ENCODE measurements around the gene POLH. TPM values are rescaled to one million over a fixed set of nuclear protein-coding genes. Genes with fewer than 3 reads are reported as not detected.
A peak's percentile ranks its signal among the peaks of the same experiment; 100 is the strongest.

The POLH gene
- total RNA-seq, 1 donor from 2014 or later, result 22.2 TPM

DNA sequence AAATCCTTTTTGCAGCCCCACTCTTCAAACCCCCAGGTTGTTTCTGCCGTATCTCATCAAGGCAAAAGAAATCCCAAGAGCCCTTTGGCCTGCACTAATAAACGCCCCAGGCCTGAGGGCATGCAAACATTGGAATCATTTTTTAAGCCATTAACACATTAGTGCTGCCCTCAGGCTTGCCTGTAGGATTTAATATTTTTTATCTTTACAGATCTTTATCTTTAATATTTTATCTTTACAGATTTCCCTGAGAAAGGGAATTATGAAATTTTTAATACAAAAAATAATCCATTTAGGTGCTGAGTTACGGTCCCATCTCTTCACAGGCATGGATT, 38.4 kb downstream of the POLH start:
- DNase-seq (ENCODE audit: low read depth, low spot score), result no peak
- no peaks in the 10 kb centered on the region for H3K4me1 Mint-ChIP-seq
- H3K36me3 Mint-ChIP-seq (ENCODE audit: low read depth), result no peaks in the 10 kb centered on the region
- TF ChIP-seq, protein P1, sequence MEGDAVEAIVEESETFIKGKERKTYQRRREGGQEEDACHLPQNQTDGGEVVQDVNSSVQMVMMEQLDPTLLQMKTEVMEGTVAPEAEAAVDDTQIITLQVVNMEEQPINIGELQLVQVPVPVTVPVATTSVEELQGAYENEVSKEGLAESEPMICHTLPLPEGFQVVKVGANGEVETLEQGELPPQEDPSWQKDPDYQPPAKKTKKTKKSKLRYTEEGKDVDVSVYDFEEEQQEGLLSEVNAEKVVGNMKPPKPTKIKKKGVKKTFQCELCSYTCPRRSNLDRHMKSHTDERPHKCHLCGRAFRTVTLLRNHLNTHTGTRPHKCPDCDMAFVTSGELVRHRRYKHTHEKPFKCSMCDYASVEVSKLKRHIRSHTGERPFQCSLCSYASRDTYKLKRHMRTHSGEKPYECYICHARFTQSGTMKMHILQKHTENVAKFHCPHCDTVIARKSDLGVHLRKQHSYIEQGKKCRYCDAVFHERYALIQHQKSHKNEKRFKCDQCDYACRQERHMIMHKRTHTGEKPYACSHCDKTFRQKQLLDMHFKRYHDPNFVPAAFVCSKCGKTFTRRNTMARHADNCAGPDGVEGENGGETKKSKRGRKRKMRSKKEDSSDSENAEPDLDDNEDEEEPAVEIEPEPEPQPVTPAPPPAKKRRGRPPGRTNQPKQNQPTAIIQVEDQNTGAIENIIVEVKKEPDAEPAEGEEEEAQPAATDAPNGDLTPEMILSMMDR (conservative IDR thresholded peaks at IDR 0.05), result no peak
- H3K27me3 Mint-ChIP-seq (ENCODE audit: low read depth), result no peaks in the 10 kb centered on the region
- H3K4me3 Mint-ChIP-seq, result no peak overlapping the region
- H3K27ac Mint-ChIP-seq (ENCODE audit: unreplicated experiment), result no peak overlapping the region
- H3K9me3 Mint-ChIP-seq, result no peaks in the 10 kb centered on the region

DNA sequence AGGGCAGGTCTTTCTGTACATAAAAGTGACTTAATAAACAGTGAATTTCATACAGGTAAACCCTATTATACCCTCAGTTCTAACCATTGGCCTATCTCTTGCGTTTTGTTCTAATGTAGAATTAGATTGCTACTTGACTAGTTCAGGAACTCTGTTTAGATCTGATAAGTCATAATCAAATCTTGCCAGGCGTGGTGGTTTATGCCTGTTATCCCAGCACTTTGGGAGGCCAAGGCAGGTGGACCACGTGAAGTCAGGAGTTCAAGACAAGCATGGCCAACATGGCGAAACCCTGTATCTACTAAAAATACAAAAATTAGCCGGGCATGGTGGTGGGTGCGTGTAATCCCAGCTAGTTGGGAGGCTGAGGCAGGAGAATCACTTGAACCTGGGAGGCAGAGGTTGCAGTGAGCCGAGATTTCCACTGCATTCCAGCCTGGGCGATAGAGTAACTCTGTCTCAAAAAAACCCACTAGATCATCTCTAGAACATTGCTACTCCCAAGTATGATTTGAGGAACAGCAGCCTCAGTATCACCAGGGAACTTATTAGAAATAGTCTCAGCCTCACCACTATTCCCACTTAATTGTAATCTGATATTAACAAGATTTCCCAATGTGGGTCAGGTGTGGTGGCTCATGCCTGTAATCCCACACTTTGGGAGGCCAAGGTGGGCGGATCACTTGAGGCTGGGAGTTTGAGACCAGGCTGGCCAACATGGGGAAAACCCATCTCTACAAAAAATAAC, 40.9 kb downstream of the POLH start:
- Mint-ChIP-seq H3K4me1 (no peaks in the 10 kb centered on the region), H3K27me3 (ENCODE audit: low read depth) (no peaks in the 10 kb centered on the region), H3K9me3 (no peaks in the 10 kb centered on the region), H3K36me3 (ENCODE audit: low read depth) (no peaks in the 10 kb centered on the region), H3K4me3 (no peak overlapping the region), H3K27ac (ENCODE audit: unreplicated experiment) (no peak overlapping the region)
- no peak for DNase-seq (ENCODE audit: low read depth, low spot score)
- TF ChIP-seq, protein P1 (conservative IDR thresholded peaks at IDR 0.05), result no peak

DNA sequence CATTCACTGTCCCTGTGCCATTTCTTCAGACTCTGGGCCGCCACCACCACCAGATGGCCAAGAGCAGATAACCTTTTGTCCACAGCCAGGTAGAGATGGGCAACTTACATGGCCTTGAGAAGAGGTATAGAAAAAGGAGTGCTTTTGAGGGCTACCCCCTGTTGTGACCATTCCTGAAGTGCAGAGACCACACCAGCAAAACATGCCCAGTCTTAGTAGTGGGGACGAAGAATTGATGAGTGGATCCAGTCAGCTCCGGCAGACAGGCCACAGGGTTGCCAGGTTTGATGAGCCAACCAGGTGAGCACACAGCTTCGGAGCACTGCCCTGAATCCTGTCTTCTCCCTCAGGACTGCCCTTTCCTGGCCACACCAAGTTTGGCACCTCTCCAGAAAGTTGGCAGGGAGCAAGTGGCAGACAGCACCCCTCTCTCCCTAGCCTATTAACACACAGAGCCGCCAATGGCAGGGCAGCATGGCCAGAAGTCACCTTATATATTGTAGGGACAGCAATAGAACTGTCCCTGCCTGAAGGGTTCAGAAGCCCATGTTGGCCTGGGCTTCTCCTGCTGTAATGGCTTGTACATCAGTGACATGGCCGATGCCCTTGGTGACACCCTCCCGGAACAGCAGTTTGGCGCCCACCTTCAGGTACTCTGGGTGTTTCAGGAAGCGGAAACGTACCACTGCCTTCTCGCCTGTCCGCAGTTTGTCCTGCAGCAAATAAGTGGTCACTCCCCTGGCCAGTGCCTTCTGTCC, 45.3 kb downstream of the POLH start:
- no peaks in the 10 kb centered on the region for H3K27me3 Mint-ChIP-seq (ENCODE audit: low read depth)
- no peak overlapping the region for H3K27ac Mint-ChIP-seq (ENCODE audit: unreplicated experiment)
- TF ChIP-seq, protein P1 (conservative IDR thresholded peaks at IDR 0.05), result no peak

GRCh38 chr6:43621836-43622180, 45.8 kb downstream of the POLH start:
- Mint-ChIP-seq H3K4me1 (peaks cover 2% of the 10 kb centered on the region), H3K27me3 (ENCODE audit: low read depth) (no peaks in the 10 kb centered on the region), H3K36me3 (ENCODE audit: low read depth) (peaks cover 4% of the 10 kb centered on the region), H3K9me3 (no peaks in the 10 kb centered on the region), H3K4me3 (no peak overlapping the region), H3K27ac (ENCODE audit: unreplicated experiment) (no peak overlapping the region)
- TF ChIP-seq, protein P1 (conservative IDR thresholded peaks at IDR 0.05), result no peak
- DNase-seq (ENCODE audit: low read depth, low spot score), result no peak

More for the DNA sequence above, 45.3 kb downstream of the POLH start:
- Mint-ChIP-seq H3K4me3 (no peak overlapping the region), H3K4me1 (no peaks in the 10 kb centered on the region), H3K9me3 (no peaks in the 10 kb centered on the region), H3K36me3 (ENCODE audit: low read depth) (peaks cover 3% of the 10 kb centered on the region)
- DNase-seq (ENCODE audit: low read depth, low spot score), result no peak

DNA sequence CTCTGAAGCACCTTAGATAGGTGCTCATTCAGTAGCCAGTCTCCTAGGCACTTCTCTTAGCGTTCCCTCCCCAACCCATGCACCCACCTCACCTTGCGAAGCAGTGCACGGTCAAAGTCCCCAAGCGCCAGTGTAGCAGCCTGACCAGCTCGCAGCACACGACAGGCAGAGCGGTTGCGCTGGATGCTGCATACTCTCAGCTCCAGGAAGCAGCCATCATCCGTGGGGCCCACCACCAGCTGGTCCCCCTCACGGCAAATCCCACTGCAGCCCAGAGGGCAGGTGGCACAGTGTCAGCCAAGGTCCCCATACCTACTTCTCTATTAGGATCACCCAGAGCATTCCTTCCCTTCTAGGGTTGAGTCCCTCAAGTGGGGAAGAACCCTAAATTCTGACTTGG, 46.6 kb downstream of the POLH start:
- Mint-ChIP-seq H3K36me3 (ENCODE audit: low read depth) (peaks cover 5% of the 10 kb centered on the region), H3K27me3 (ENCODE audit: low read depth) (no peaks in the 10 kb centered on the region), H3K27ac (ENCODE audit: unreplicated experiment) (no peak overlapping the region), H3K9me3 (no peaks in the 10 kb centered on the region), H3K4me3 (peak overlapping the region; percentile 72), H3K4me1 (peaks cover 9% of the 10 kb centered on the region)
- no peak for DNase-seq (ENCODE audit: low read depth, low spot score)
- TF ChIP-seq, protein P1 (conservative IDR thresholded peaks at IDR 0.05), result no peak
